Measurements from ENCODE around the gene PUM2. TPM values are rescaled to one million over a fixed set of nuclear protein-coding genes. Genes with fewer than 3 reads are reported as not detected.

The PUM2 gene
- polyA plus RNA-seq, 1 of the 3 experiments (the other 2 are of a cell fraction): 19.7 TPM

GRCh38 chr2:20222769-20223406 lies 127.8 kb downstream of the PUM2 start:
- H3K27me3 ChIP-seq (ENCODE audit: insufficient read depth): no peaks in the 10 kb centered on the region
- H3K4me2 ChIP-seq: peak overlapping the region; percentile 99
- POLR2A ChIA-PET: interaction anchor here (0.8 to 2.7 kb wide), 9 partner anchors 17 to 172 kb away, joined by 3 to 12 read pairs (median 4); partner anchors contain the start of gene LAPTM4A
- peak overlapping the region; percentile 87; the same call in 1 of the 2 replicates for H2AFZ ChIP-seq (ENCODE audit: low read depth)
- H3K4me1 ChIP-seq (ENCODE audit: control insufficient read depth in 1 of 2, insufficient read depth in 2 of 2, low read depth in 1 of 2, low read length in 1 of 2): peaks cover 26 to 43% of the 10 kb centered on the region in 2 experiments
- no peak for DNase-seq
- TF ChIP-seq RAD21 (IDR thresholded peaks at IDR 0.05; ENCODE audit: low read length): peak; percentile 31; the same call in 1 of the 2 replicates
- TF ChIP-seq RFX5 (IDR thresholded peaks at IDR 0.05; ENCODE audit: low read length): 0 out of 2 replicates have a peak, but pooled peaks have one; percentile 12
- TF ChIP-seq FOSL2 (IDR thresholded peaks at IDR 0.05; ENCODE audit: borderline replicate concordance, low read depth): no peak
- peak; percentile 97; the same call in 1 of the 2 replicates for TF ChIP-seq MXI1 (IDR thresholded peaks at IDR 0.05; ENCODE audit: low read depth, low read length)
- WGBS (ENCODE audit: low lambda C conversion rate): 43% methylated on average over 21 of the region's 21 CpGs
- peak overlapping the region; percentile 68 to 77 for H3K4me3 ChIP-seq (ENCODE audit: low read depth in 2 of 2, low read length in 1 of 2)
- H3K79me2 ChIP-seq (ENCODE audit: insufficient read depth): peaks cover 48% of the 10 kb centered on the region; the same call in 1 of the 2 replicates
- CTCF ChIA-PET: interaction anchor here (0.6 to 10.4 kb wide), 24 partner anchors 9 to 428 kb away, joined by 3 to 215 read pairs (median 3); no protein-coding TSS in a partner anchor
- peak overlapping the region; percentile 39 for H3K9ac ChIP-seq
- H3K36me3 ChIP-seq (replicated peaks in 1 of 2; ENCODE audit: control insufficient read depth in 1 of 2, insufficient read depth in 2 of 2, low read length in 1 of 2): no peaks in the 10 kb centered on the region
- peak overlapping the region; percentile 67 to 99 for H3K27ac ChIP-seq (ENCODE audit: low read depth in 2 of 2, low read length in 1 of 2)
- no peaks in the 10 kb centered on the region for H3K9me3 ChIP-seq
- H3F3A ChIP-seq (replicated peaks; ENCODE audit: insufficient read depth): peaks cover 24% of the 10 kb centered on the region
- H3K9me2 ChIP-seq: no peaks in the 10 kb centered on the region
- no peaks in the 10 kb centered on the region for H4K20me1 ChIP-seq (ENCODE audit: insufficient read depth)

- Histone ChIP-seq H3F3A (replicated peaks; ENCODE audit: insufficient read depth) (peaks cover 21% of the 10 kb centered on the region), H3K9me3 (no peaks in the 10 kb centered on the region), H3K27ac (ENCODE audit: low read depth in 2 of 2, low read length in 1 of 2) (peak overlapping the region; percentile 67 to 99), H4K20me1 (ENCODE audit: insufficient read depth) (no peaks in the 10 kb centered on the region), H3K9ac (peak overlapping the region; percentile 39), H3K4me2 (peak overlapping the region; percentile 99), H3K9me2 (no peaks in the 10 kb centered on the region), H2AFZ (ENCODE audit: low read depth) (0 out of 2 replicates have a peak overlapping the region, but pooled peaks have one; percentile 2), H3K36me3 (replicated peaks in 1 of 2; ENCODE audit: control insufficient read depth in 1 of 2, insufficient read depth in 2 of 2, low read length in 1 of 2) (no peaks in the 10 kb centered on the region), H3K27me3 (ENCODE audit: insufficient read depth) (no peaks in the 10 kb centered on the region), H3K4me1 (ENCODE audit: control insufficient read depth in 1 of 2, insufficient read depth in 2 of 2, low read depth in 1 of 2, low read length in 1 of 2) (peaks cover 26 to 43% of the 10 kb centered on the region in 2 experiments), H3K79me2 (ENCODE audit: insufficient read depth) (peaks cover 50% of the 10 kb centered on the region; the same call in 1 of the 2 replicates), H3K4me3 (ENCODE audit: low read depth in 2 of 2, low read length in 1 of 2) (peak overlapping the region in 1 of 2 experiments; percentile 68; a peak in 3 of 4 replicates)
- 83% methylated on average over 1 of the region's 1 CpG for WGBS (ENCODE audit: low lambda C conversion rate)
- ChIA-PET POLR2A (interaction anchor here (0.9 to 2.5 kb wide), 4 partner anchors 16 to 171 kb away, joined by 3 to 12 read pairs (median 4); partner anchors contain the start of gene LAPTM4A), CTCF (interaction anchor here (0.9 to 10.4 kb wide), 22 partner anchors 8 to 264 kb away, joined by 3 to 215 read pairs (median 4); no protein-coding TSS in a partner anchor)
- DNase-seq: no peak
- TF ChIP-seq EP300 (IDR thresholded peaks at IDR 0.05; ENCODE audit: borderline replicate concordance in 1 of 2, low read depth in 1 of 2, low read length in 1 of 2): no peak
- no peak for TF ChIP-seq RFX5 (IDR thresholded peaks at IDR 0.05; ENCODE audit: low read length)
- TF ChIP-seq NFIC (IDR thresholded peaks at IDR 0.05; ENCODE audit: borderline replicate concordance): no peak
- TF ChIP-seq GABPA (IDR thresholded peaks at IDR 0.05; ENCODE audit: low read depth): no peak
Observed at GRCh38 chr2:20222014-20222768, 128.5 kb downstream of the PUM2 start.

Data from SK-N-SH (cell line).